SK-N-SH (cell line): ENCODE measurements around the gene MMP19. TPM values are rescaled to one million over a fixed set of nuclear protein-coding genes. Genes with fewer than 3 reads are reported as not detected.

ENCODE experiments used
- CTCF ChIA-PET: fragments of 300-600, 350-600 bp; formaldehyde crosslinking; extraction: SDS; loops from one replicate; lab custom pipeline; 2021; lab: Yijun Ruan, JAX
- POLR2A ChIA-PET: fragments of 350-600 bp; sonication (Branson Sonifier 250); formaldehyde crosslinking; extraction: SDS; loops from one replicate; lab custom pipeline; 2020; ENCODE audit warnings: antibody characterized with exemption, inconsistent platforms; lab: Yijun Ruan, JAX
- DNase-seq: peaks from one replicate; pipeline ENCODE4 v3.0.0; 2012
- H2AFZ ChIP-seq: fragments of 200-600 bp; sonication (generic); 2 replicates; pipeline ENCODE4 v1.8.1; 2016; ENCODE audit warnings: antibody characterized with exemption, mild to moderate bottlenecking, low read depth
- H3F3A ChIP-seq: fragments of 200-600 bp; sonication (generic); replicated peaks from 2 replicates; pipeline ENCODE3; 2016; ENCODE audit warnings: antibody characterized with exemption, mild to moderate bottlenecking; ENCODE audit not compliant: insufficient read depth
- H3K27ac ChIP-seq, 2 experiments: fragments of 200-500 bp in 1 of 2; fragments of 200-600 bp in 1 of 2; sonication (Bioruptor generic) in 1 of 2; sonication (generic), shearing (Covaris generic) in 1 of 2; 2 replicates each; pipeline versions ENCODE4 v1.5.1 to v1.6.1; 2014 to 2016; ENCODE audit warnings: low read depth in 2 of 2, inconsistent platforms in 1 of 2, low read length in 1 of 2, mild to moderate bottlenecking in 1 of 2, mixed read lengths in 1 of 2
- H3K27me3 ChIP-seq: fragments of 200-600 bp; sonication (generic), shearing (Covaris generic); 2 replicates; pipeline ENCODE4 v1.6.1; 2016; ENCODE audit warnings: mixed run types; ENCODE audit not compliant: insufficient read depth
- H3K36me3 ChIP-seq, 2 experiments: fragments of 200-500 bp in 1 of 2; fragments of 200-600 bp in 1 of 2; sonication (Bioruptor generic) in 1 of 2; sonication (generic) in 1 of 2; replicated peaks in 1 of 2; 2 replicates each; pipeline versions ENCODE3 to v1.5.1; 2014 to 2016; ENCODE audit warnings: low read length in 1 of 2, mild to moderate bottlenecking in 1 of 2; ENCODE audit not compliant: insufficient read depth in 2 of 2, control insufficient read depth in 1 of 2
- H3K4me1 ChIP-seq, 2 experiments: fragments of 200-500 bp in 1 of 2; fragments of 200-600 bp in 1 of 2; sonication (Bioruptor generic) in 1 of 2; sonication (generic), shearing (Covaris generic) in 1 of 2; 2 replicates each; pipeline versions ENCODE4 v1.5.1 to v1.6.1; 2014 to 2016; ENCODE audit warnings: low read depth in 1 of 2, low read length in 1 of 2, mixed run types in 1 of 2; ENCODE audit not compliant: insufficient read depth in 2 of 2, control insufficient read depth in 1 of 2
- H3K4me2 ChIP-seq: fragments of 200-600 bp; sonication (generic), shearing (Covaris generic); 2 replicates; pipeline ENCODE4 v1.6.1; 2017; ENCODE audit warnings: mixed run types
- H3K4me3 ChIP-seq, 2 experiments: fragments of 200-500 bp in 1 of 2; fragments of 200-600 bp in 1 of 2; sonication (Bioruptor generic) in 1 of 2; sonication (generic), shearing (Covaris generic) in 1 of 2; 2 replicates each; pipeline versions ENCODE4 v1.5.1 to v1.8.1; 2014 to 2016; ENCODE audit warnings: low read depth in 2 of 2, inconsistent platforms in 1 of 2, low read length in 1 of 2, mild to moderate bottlenecking in 1 of 2, mixed read lengths in 1 of 2, moderate library complexity in 1 of 2
- H3K79me2 ChIP-seq: fragments of 200-600 bp; sonication (generic); 2 replicates; pipeline ENCODE4 v1.8.1; 2017; ENCODE audit warnings: mild to moderate bottlenecking; ENCODE audit not compliant: insufficient read depth
- H3K9ac ChIP-seq: fragments of 200-600 bp; sonication (generic); 2 replicates; pipeline ENCODE4 v1.6.1; 2017; ENCODE audit warnings: mixed run types
- H3K9me2 ChIP-seq: fragments of 200-600 bp; sonication (generic); 2 replicates; pipeline ENCODE4 v1.6.1; 2017; ENCODE audit warnings: mixed run types
- H3K9me3 ChIP-seq: fragments of 200-600 bp; sonication (generic); 2 replicates; pipeline ENCODE4 v1.6.1; 2017; ENCODE audit warnings: mixed run types, mild to moderate bottlenecking, moderate library complexity
- H4K20me1 ChIP-seq: fragments of 200-600 bp; sonication (generic); 2 replicates; pipeline ENCODE4 v1.6.1; 2017; ENCODE audit warnings: mild to moderate bottlenecking, mixed run types; ENCODE audit not compliant: insufficient read depth
- EP300 ChIP-seq, 2 experiments: IDR thresholded peaks; 2 replicates each; pipeline versions ENCODE4 v1.4.0 to v1.6.1; 2012; ENCODE audit warnings: borderline replicate concordance in 1 of 2, low read depth in 1 of 2, low read length in 1 of 2
- YY1 ChIP-seq: IDR thresholded peaks from 2 replicates; pipeline ENCODE4 v1.4.0; 2012; ENCODE audit warnings: low read depth, mild to moderate bottlenecking
- WGBS: methylation state at CpG from one replicate; pipeline ENCODE4 v1.1.6; 2017; ENCODE audit warnings: low lambda C conversion rate; 5-methylcytosine and 5-hydroxymethylcytosine counted together
- polyA plus RNA-seq, 3 experiments: library from polyadenylated mRNA; depleted of rRNA; stranded (reverse); fragments of >200 nt; gene quantifications; 2 replicates each; pipeline ENCODE4 v1.2.3, GENCODE V29; 2012
- TF ChIP-seq, protein P1 (sequence below): fragments of 200-600 bp; sonication (generic); IDR thresholded peaks from 2 replicates; pipeline ENCODE4 v1.6.1; 2017; ENCODE audit warnings: antibody characterized with exemption, mild to moderate bottlenecking, moderate library complexity
- TF ChIP-seq, protein P2 (sequence below): IDR thresholded peaks from 2 replicates; pipeline ENCODE4 v1.4.0; 2012; ENCODE audit warnings: low read depth, borderline replicate concordance
- TF ChIP-seq, protein P3 (sequence below): IDR thresholded peaks from 2 replicates; pipeline ENCODE4 v1.6.1; 2012; ENCODE audit warnings: mild to moderate bottlenecking, low read depth, low read length, moderate library complexity

MMP19 gene
- polyA plus RNA-seq, 1 of the 3 experiments (the other 2 are of a cell fraction): 5.7 TPM

DNA sequence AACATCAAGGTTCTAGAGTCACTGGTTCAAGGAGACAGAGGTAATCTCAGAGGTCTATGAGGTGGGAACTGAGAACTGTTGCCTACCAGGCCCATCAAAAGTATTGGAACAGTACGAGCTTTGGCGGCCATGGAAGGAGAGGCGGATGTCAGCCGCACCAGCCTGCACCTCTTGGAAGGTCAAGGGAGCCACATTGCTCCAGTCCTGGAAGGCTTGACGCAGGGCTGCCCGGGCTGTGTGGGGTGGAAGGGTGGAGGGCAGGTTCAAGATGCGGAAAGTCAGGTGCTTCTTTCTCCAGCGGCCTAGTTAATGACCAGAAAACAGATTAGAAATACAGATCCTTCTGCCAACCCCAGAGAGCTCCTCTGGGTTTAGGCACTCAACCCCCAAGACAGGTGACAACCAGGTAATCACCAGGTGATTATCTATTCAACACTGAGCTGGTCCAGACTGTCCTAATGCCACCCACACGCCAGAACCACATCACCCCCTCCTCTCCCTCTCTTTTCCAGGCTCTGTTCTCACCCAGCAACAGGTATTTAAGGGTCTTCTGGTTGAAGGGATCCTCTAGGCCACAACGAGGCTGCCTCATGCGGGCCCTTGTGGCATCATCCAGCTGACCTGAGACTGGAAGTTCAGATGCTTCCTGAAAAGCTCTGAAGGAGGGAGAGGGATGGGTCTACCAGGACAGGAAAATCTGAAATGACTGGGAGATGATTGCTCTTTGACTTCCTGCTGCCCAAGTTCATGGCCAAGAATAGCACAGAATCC, 2.0 kb downstream of the MMP19 start:
- Histone ChIP-seq H4K20me1 (no peaks in the 10 kb centered on the region), H3K4me1 (peaks cover 0 to 9% of the 10 kb centered on the region in 2 experiments; a peak in 1 of 4 replicates), H3K4me3 (no peak overlapping the region), H3K9ac (no peak overlapping the region)
- TF ChIP-seq YY1 (no peak), EP300 (IDR thresholded peaks at IDR 0.05; ENCODE audit: borderline replicate concordance in 1 of 2, low read depth in 1 of 2, low read length in 1 of 2) (no peak)
- TF ChIP-seq, protein P1, sequence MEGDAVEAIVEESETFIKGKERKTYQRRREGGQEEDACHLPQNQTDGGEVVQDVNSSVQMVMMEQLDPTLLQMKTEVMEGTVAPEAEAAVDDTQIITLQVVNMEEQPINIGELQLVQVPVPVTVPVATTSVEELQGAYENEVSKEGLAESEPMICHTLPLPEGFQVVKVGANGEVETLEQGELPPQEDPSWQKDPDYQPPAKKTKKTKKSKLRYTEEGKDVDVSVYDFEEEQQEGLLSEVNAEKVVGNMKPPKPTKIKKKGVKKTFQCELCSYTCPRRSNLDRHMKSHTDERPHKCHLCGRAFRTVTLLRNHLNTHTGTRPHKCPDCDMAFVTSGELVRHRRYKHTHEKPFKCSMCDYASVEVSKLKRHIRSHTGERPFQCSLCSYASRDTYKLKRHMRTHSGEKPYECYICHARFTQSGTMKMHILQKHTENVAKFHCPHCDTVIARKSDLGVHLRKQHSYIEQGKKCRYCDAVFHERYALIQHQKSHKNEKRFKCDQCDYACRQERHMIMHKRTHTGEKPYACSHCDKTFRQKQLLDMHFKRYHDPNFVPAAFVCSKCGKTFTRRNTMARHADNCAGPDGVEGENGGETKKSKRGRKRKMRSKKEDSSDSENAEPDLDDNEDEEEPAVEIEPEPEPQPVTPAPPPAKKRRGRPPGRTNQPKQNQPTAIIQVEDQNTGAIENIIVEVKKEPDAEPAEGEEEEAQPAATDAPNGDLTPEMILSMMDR: no peak
- TF ChIP-seq, protein P2, sequence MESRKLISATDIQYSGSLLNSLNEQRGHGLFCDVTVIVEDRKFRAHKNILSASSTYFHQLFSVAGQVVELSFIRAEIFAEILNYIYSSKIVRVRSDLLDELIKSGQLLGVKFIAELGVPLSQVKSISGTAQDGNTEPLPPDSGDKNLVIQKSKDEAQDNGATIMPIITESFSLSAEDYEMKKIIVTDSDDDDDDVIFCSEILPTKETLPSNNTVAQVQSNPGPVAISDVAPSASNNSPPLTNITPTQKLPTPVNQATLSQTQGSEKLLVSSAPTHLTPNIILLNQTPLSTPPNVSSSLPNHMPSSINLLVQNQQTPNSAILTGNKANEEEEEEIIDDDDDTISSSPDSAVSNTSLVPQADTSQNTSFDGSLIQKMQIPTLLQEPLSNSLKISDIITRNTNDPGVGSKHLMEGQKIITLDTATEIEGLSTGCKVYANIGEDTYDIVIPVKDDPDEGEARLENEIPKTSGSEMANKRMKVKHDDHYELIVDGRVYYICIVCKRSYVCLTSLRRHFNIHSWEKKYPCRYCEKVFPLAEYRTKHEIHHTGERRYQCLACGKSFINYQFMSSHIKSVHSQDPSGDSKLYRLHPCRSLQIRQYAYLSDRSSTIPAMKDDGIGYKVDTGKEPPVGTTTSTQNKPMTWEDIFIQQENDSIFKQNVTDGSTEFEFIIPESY: no peak
- TF ChIP-seq, protein P3, sequence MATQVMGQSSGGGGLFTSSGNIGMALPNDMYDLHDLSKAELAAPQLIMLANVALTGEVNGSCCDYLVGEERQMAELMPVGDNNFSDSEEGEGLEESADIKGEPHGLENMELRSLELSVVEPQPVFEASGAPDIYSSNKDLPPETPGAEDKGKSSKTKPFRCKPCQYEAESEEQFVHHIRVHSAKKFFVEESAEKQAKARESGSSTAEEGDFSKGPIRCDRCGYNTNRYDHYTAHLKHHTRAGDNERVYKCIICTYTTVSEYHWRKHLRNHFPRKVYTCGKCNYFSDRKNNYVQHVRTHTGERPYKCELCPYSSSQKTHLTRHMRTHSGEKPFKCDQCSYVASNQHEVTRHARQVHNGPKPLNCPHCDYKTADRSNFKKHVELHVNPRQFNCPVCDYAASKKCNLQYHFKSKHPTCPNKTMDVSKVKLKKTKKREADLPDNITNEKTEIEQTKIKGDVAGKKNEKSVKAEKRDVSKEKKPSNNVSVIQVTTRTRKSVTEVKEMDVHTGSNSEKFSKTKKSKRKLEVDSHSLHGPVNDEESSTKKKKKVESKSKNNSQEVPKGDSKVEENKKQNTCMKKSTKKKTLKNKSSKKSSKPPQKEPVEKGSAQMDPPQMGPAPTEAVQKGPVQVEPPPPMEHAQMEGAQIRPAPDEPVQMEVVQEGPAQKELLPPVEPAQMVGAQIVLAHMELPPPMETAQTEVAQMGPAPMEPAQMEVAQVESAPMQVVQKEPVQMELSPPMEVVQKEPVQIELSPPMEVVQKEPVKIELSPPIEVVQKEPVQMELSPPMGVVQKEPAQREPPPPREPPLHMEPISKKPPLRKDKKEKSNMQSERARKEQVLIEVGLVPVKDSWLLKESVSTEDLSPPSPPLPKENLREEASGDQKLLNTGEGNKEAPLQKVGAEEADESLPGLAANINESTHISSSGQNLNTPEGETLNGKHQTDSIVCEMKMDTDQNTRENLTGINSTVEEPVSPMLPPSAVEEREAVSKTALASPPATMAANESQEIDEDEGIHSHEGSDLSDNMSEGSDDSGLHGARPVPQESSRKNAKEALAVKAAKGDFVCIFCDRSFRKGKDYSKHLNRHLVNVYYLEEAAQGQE: no peak
- TF ChIP-seq, all 33 proteins: peak for 0
- Histone ChIP-seq H3F3A (no peaks in the 10 kb centered on the region), H3K27ac (no peak overlapping the region), H3K9me3 (no peaks in the 10 kb centered on the region), H3K79me2 (no peaks in the 10 kb centered on the region), H3K4me2 (no peak overlapping the region), H2AFZ (no peak overlapping the region), H3K9me2 (no peaks in the 10 kb centered on the region), H3K27me3 (no peaks in the 10 kb centered on the region), H3K36me3 (no peaks in the 10 kb centered on the region)
- WGBS: 81% methylated on average over 11 of the region's 11 CpGs
- CTCF ChIA-PET: interaction anchor here (1.3 kb wide), 1 partner anchor 98 kb away, joined by 5 read pairs; no protein-coding TSS in a partner anchor
- no peak for DNase-seq
- POLR2A ChIA-PET: no interaction called here
